GM18861 (cell line): ENCODE measurements around the gene EREG.
"Not testable (repeated sequence)": the region's sequence is repeated elsewhere in the genome, so short reads cannot be mapped to it uniquely, and the experiment has no call there.

Experiments used
- ATAC-seq: cut with Tn5 transposase; IDR thresholded peaks from one replicate; pipeline ENCODE4 v1.9.1; 2021; ENCODE audit not compliant: unreplicated experiment

The EREG gene

DNA sequence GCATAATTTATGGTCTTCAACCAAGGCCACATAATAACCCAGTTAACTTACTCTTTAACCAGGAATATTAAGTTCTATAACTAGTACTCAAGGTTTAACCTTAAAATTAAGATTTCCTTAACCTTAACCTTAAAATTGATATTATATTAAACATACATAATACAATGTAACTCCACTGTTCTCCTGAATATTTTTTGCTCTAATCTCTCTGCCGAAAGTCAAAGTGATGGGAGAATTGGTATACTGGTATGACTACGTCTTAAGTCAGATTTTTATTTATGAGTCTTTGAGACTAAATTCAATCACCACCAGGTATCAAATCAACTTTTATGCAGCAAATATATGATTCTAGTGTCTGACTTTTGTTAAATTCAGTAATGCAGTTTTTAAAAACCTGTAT lies 22.8 kb downstream of the EREG start:
- no peak for ATAC-seq

- ATAC-seq: no peak
Observed at GRCh38 chr4:74389494-74389893, 24.5 kb downstream of the EREG start.

- ATAC-seq: no peak
Observed at GRCh38 chr4:74390677-74391076, 25.7 kb downstream of the EREG start.

DNA sequence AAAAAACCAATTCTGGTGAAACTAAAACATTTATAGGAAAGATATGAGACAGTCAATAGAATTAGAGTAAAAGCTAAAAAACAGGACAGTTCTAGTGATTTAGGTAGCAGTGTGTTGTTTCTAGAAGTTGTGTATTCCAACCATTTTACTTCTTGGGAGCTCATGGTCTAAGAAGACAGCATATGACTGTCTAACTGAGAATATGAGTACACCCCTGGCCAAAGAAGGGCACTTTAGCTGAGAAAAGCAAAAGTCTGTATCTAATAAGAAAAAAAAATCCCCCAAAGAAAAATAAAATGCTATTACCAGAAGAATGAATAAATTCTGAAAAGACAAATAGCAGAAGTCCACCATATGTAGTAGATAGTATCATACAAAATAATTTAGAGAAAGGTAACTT lies 26.4 kb downstream of the EREG start:
- ATAC-seq: no peak

DNA sequence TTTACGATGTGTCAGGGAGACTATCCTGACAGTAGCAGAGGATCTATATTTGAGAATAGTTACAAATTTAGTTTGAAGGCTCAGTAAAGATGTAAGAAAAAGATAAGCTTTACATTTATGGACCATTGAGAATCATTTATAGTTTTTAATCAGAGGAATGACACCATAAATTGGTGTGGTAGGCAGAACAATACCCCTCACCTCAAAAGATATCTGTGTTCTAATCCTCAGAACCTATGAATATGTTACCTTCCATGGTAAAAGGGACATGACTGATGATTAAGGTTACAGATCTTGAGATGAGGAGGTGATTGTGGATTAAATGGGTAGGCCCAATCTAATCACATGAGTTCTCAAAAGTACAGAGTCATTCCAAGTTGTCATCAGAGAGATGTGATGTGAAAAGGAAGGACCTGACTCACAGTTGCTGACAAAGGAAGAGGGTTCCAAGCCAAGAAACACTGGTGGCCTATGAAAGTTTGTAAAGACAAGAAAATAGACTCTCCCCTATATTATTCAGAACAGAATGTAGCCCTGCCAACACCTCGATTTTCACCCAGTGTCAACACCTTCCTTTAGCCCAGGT lies 27.0 kb downstream of the EREG start:
- no peak for ATAC-seq

- no peak for ATAC-seq
Observed at GRCh38 chr4:74394476-74395136, 29.7 kb downstream of the EREG start.

DNA sequence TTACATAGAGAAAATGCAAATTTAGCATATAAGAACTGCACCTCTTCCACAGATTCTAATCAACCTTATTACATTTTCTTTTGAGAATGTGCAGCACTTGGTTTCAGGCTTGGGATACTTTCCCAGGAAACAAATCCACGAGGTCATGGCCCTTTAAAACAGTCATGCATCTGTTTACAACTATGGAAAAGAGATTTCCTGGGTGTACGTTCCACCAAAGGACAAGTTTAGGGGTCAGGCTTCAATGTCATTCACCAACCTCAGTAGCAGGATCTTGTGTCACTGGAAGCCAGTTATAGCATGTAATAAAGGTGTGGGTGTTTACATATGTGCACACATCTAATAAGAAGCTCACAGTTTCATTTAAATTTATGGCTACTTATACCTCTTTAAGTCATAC lies 30.7 kb downstream of the EREG start:
- ATAC-seq: no peak

DNA sequence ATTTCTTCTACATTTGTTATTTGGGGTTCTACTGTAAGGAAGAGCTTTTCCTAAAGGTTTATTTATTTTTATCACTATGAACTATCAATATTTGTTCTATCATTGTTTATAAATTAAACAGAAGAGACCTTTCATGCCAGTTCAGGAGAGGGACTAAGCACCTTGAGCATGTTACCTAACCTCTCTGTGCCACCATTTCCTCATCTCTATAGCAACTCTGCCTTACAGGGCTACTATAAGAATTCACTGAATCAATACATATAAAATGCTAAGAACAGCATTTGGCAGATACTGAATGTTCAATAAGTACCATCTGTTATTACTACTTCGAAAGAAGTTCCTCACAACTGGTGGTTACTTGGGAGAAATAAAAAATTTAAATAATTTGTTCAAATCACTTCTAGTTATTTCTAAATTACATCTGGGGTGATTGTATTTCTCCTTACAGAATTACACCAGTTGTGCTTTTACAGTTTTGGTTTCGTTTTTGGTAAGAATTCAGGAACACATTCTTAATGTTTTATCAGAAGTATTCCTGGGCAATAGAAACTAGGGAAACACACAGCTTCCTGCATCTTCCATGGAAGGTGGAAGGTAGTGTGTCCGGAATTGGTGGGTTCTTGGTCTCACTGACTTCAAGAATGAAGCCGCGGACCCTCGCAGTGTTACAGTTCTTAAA lies 32.9 kb downstream of the EREG start:
- no peak for ATAC-seq

DNA sequence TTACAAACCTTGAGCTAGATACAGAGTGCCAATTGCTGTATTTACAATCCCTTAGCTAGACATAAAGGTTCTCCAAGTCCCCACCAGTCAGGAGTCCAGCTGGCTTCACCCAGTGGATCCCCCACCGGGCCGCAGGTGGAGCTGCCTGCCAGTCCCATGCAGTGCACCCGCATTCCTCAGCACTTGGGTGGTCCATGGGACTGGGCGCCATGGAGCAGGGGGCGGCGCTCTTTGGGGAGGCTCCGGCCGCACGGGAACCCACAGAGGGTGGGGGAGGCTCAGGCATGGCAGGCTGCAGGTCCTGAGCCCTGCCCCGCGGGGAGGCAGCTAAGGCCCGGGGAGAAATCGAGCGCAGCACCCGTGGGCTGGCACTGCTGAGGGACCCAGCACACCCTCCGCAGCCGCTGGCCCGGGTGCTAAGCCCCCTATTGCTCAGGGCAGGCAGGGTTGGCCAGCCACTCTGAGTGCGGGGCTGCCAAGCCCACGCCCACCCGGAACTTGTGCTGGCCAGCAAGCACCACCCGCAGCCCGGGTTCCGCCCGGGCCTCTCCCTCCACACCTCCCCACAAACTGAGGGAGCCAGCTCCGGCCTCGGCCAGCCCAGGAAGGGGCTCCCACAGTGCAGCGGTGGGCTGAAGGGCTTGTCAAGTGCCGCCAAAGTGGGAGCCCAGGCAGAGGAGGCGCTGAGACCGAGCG lies 34.1 kb downstream of the EREG start:
- not testable (repeated sequence) for ATAC-seq

- ATAC-seq: no peak
Observed at GRCh38 chr4:74400395-74400794, 35.5 kb downstream of the EREG start.

DNA sequence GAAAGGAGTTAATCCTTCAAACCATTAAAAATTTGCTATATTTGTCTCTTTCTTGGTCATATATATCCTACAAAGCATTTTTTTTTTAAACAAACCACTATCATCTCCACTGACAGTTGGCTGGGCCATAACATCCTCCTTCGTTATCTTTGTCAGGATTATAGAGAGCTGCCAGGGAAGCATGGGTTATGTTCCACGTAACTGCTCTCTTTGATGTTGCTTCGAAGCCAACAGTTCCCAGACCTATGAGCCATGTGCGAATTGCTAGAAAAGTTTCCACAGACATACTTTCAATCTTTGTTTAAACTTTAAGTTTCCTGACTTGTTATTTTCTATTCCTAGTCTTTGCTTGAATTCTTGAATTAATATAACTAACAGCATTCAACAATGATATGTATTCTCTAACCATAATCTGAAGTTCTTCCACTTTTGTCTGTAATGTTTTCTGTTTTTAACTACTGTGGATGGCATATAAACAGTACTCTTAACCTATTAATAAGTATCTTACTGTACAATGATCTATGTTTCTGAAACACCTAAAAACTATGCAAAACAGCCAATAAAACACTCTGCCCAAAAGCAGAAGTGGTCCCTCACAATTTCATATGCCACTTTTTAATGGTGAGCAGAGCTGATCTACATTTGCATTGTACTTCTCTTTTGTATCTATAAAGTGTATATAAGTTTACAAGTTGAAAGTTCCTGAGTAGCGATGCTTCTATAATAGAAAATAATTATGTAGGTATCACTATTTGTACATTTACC lies 37.9 kb downstream of the EREG start:
- peak; percentile 99 for ATAC-seq

- ATAC-seq: no peak
Observed at GRCh38 chr4:74407891-74408290, 42.9 kb downstream of the EREG start.

GRCh38 chr4:74408639-74409038 lies 43.7 kb downstream of the EREG start:
- ATAC-seq: no peak

DNA sequence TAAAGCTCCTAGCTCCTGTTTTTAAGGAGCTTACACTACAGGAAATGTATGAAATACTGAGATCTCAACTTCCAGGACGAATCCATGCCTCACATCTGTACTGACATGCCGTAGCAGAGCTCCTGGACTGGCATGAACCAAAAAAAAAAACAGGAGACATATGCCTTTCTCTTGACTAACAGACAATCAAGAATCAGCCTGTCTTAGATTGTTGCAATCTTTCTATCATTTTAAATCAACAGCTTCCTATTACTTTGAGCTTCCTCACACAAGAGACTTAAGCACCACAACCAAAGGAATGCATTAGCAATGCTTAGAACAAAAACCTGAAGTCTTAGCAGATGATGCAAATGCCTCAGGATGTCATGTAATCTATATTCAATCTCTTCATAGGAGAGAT lies 45.3 kb downstream of the EREG start:
- ATAC-seq: no peak

- ATAC-seq: no peak
Observed at GRCh38 chr4:74412225-74412624, 47.3 kb downstream of the EREG start.

DNA sequence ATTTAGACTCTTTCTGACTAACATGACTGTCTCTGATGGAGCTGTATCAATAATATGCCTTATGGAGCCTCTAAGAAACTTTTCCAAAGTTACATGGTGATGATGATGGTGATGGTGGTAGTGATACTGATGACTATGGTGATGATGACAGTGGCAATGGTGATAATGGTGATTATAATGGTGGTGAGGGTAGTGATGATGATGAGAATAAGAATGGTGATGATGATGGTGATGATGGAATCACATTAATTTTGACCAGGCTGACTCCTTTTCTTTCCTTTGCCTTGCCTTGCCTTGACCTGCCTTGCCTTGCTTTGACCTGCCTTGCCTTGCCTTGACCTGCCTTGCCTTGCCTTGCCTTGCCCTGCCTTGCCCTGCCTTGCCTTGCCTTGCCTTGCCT lies 48.3 kb downstream of the EREG start:
- ATAC-seq: no peak

DNA sequence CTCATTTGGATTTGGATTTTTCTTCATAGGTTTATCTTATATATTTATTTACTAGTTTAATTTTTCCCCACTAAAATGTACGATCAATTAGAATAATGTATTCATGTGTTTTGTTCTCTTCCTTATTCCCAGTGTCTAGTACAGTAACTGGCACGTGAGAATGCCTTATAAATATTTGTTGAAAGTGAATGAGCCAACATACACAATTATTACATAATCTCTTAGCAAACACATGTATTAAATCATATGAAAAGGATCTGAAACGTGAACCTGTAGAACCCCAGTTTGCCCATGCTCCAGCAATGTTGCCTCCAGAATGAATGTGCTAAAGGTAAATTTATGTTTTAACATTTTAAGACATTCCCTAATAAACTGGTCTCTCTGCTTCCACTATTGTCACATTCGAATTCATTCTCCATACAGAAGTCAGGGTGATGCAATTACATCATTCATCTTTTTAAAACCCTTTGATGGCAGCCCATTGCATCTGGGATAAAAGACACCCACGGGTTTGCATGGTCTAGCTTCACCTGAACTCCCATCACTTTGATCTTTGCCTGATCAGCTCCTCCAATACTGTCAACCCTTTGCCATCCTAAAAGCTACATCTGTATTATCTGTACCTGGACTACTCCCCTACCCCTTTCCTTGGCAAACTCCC lies 49.3 kb downstream of the EREG start:
- ATAC-seq: no peak

DNA sequence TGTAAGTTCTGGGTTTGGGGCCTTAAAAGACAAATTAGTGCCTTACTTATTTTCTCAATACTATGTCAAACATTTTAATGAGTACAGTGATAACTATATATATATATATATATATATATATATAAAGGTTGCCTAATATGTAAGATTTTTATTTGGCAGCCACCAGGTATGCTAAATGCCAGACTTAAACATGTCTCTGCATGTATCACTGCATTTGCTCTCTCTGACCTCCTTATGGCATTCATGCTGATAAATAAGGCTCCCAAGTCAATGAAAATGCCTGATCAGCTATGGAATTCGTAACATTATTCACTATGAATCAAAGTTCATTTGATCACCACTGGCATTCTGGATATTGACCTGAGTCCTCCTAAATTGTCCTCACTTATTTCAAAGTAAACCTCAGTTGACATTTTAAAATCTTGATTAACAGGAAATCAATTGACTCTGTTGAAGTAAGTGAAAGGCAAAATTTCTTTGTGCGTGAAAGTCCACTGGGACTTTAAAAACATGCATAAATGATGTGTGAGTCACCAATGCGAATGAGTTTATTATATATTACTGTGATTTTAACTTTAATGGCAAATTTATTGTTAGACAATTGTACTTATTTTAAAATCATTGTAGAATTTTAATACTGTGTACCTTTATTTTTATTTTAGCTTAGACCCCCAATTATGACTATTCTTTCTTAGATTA lies 50.8 kb downstream of the EREG start:
- ATAC-seq: no peak

DNA sequence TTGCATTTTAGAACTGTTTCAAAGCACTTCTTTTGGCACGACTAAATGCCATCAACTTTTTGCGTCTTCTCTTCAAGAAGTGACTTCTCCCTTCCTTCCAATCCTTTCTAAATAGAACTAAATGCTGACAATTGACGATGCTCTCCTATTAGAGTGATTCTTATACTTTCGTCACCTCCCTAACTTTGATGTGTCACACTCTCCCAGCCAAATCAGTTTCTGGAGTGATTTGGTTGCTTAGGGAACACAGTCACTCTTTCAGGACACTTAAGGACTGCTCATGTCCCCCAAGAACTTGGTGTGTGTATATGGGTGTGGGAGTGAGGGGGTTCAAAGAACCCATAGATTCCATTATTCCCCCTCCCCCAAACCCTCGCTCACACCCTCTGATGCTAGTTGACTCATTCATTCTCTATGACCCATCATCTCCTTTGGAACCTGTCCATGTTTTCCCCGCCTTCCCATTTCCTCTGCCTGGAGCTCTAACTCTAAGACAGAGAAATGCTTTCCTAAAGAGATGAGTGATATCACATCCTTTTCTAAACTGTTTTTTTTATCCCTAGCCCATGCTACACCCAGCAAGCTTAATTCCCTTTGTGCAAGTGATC lies 53.2 kb downstream of the EREG start:
- ATAC-seq: no peak

DNA sequence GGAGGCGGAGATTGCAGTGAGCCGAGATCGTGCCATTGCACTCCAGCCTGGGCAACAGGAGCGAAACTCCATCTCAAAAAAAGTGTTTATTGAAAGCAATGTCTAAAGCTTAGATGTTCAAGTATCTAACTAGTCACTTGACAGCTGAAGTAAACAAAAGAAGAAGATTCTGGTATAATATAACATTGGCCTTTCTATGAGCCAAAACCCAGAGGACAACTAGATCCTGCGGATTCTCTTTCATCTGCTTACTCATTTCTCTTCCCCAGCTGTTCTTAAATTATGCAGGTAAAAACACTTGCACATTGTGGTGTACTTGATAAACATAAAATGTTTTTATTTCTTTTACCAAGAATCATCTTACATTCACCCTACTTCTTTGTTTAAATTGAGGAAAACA lies 55.9 kb downstream of the EREG start:
- no peak for ATAC-seq
